ENCODE measurements around the gene IWS1. TPM values are rescaled to one million over a fixed set of nuclear protein-coding genes. Genes with fewer than 3 reads are reported as not detected.
"Not testable (repeated sequence)": the region's sequence is repeated elsewhere in the genome, so short reads cannot be mapped to it uniquely, and the experiment has no call there.

IWS1 gene
- total RNA-seq, 2 experiments from 2014 or later = 52.5 to 58.7 TPM

- no peak for DNase-seq
- Mint-ChIP-seq H3K36me3 (peaks cover 12% of the 10 kb centered on the region), H3K4me1 (peaks cover 4% of the 10 kb centered on the region), H3K27me3 (no peaks in the 10 kb centered on the region), H3K9me3 (no peaks in the 10 kb centered on the region), H3K27ac (no peak overlapping the region), H3K4me3 (no peak overlapping the region)
Measured at GRCh38 chr2:127469974-127470373, 56.3 kb downstream of the IWS1 start.

- no peak overlapping the region for H3K27ac Mint-ChIP-seq
- no peaks in the 10 kb centered on the region for H3K27me3 Mint-ChIP-seq
- no peak for DNase-seq
- no peak overlapping the region for H3K4me3 Mint-ChIP-seq
- peaks cover 11% of the 10 kb centered on the region for H3K4me1 Mint-ChIP-seq
- H3K36me3 Mint-ChIP-seq = peaks cover 9% of the 10 kb centered on the region
- H3K9me3 Mint-ChIP-seq = no peaks in the 10 kb centered on the region
Measured at GRCh38 chr2:127469051-127469450, 57.2 kb downstream of the IWS1 start.

GRCh38 chr2:127465258-127465657 lies 61.0 kb downstream of the IWS1 start:
- Mint-ChIP-seq H3K27me3 (no peaks in the 10 kb centered on the region), H3K4me3 (no peak overlapping the region), H3K9me3 (no peaks in the 10 kb centered on the region), H3K4me1 (peaks cover 13% of the 10 kb centered on the region), H3K36me3 (peaks cover 10% of the 10 kb centered on the region), H3K27ac (peak overlapping the region; percentile 23)
- no peak for DNase-seq

GRCh38 chr2:127464470-127465257 lies 61.6 kb downstream of the IWS1 start:
- Mint-ChIP-seq H3K27me3 (no peaks in the 10 kb centered on the region), H3K36me3 (peaks cover 10% of the 10 kb centered on the region), H3K4me3 (no peak overlapping the region), H3K27ac (peak overlapping the region; percentile 35), H3K9me3 (no peaks in the 10 kb centered on the region), H3K4me1 (peaks cover 13% of the 10 kb centered on the region)
- DNase-seq = no peak

GRCh38 chr2:127463155-127463991 lies 62.9 kb downstream of the IWS1 start:
- no peaks in the 10 kb centered on the region for H3K27me3 Mint-ChIP-seq
- H3K27ac Mint-ChIP-seq = no peak overlapping the region
- no peak for DNase-seq
- H3K4me3 Mint-ChIP-seq = no peak overlapping the region
- H3K4me1 Mint-ChIP-seq = peaks cover 13% of the 10 kb centered on the region
- H3K36me3 Mint-ChIP-seq = peaks cover 6% of the 10 kb centered on the region
- no peaks in the 10 kb centered on the region for H3K9me3 Mint-ChIP-seq

GRCh38 chr2:127462461-127462860 lies 63.8 kb downstream of the IWS1 start:
- peaks cover 2% of the 10 kb centered on the region for H3K36me3 Mint-ChIP-seq
- DNase-seq = no peak
- no peaks in the 10 kb centered on the region for H3K9me3 Mint-ChIP-seq
- no peak overlapping the region for H3K27ac Mint-ChIP-seq
- H3K27me3 Mint-ChIP-seq = no peaks in the 10 kb centered on the region
- H3K4me1 Mint-ChIP-seq = peaks cover 13% of the 10 kb centered on the region
- H3K4me3 Mint-ChIP-seq = no peak overlapping the region

- H3K4me3 Mint-ChIP-seq = no peak overlapping the region
- peaks cover 4% of the 10 kb centered on the region for H3K36me3 Mint-ChIP-seq
- no peaks in the 10 kb centered on the region for H3K4me1 Mint-ChIP-seq
- H3K27me3 Mint-ChIP-seq = no peaks in the 10 kb centered on the region
- no peaks in the 10 kb centered on the region for H3K9me3 Mint-ChIP-seq
- H3K27ac Mint-ChIP-seq = no peak overlapping the region
- no peak for DNase-seq
Measured at GRCh38 chr2:127456960-127457359, 69.3 kb downstream of the IWS1 start.

GRCh38 chr2:127455566-127456493 lies 70.5 kb downstream of the IWS1 start:
- Mint-ChIP-seq H3K27ac (no peak overlapping the region), H3K4me1 (no peaks in the 10 kb centered on the region), H3K27me3 (no peaks in the 10 kb centered on the region), H3K9me3 (no peaks in the 10 kb centered on the region), H3K36me3 (peaks cover 4% of the 10 kb centered on the region), H3K4me3 (no peak overlapping the region)
- no peak for DNase-seq

GRCh38 chr2:127454595-127455565 lies 71.4 kb downstream of the IWS1 start:
- Mint-ChIP-seq H3K27ac (no peak overlapping the region), H3K9me3 (no peaks in the 10 kb centered on the region)

GRCh38 chr2:127453392-127454171 lies 72.7 kb downstream of the IWS1 start:
- H3K4me3 Mint-ChIP-seq = no peak overlapping the region
- H3K36me3 Mint-ChIP-seq = peaks cover 4% of the 10 kb centered on the region
- no peaks in the 10 kb centered on the region for H3K9me3 Mint-ChIP-seq
- no peak overlapping the region for H3K27ac Mint-ChIP-seq
- H3K4me1 Mint-ChIP-seq = no peaks in the 10 kb centered on the region
- H3K27me3 Mint-ChIP-seq = no peaks in the 10 kb centered on the region
- DNase-seq = no peak

More at GRCh38 chr2:127454595-127455565, 71.4 kb downstream of the IWS1 start:
- Mint-ChIP-seq H3K4me3 (no peak overlapping the region), H3K36me3 (peaks cover 4% of the 10 kb centered on the region), H3K27me3 (no peaks in the 10 kb centered on the region), H3K4me1 (no peaks in the 10 kb centered on the region)
- DNase-seq = no peak

GRCh38 chr2:127453013-127453391 lies 73.3 kb downstream of the IWS1 start:
- Mint-ChIP-seq H3K36me3 (peaks cover 4% of the 10 kb centered on the region), H3K4me1 (no peaks in the 10 kb centered on the region), H3K27me3 (no peaks in the 10 kb centered on the region), H3K27ac (no peak overlapping the region), H3K4me3 (no peak overlapping the region), H3K9me3 (no peaks in the 10 kb centered on the region)
- no peak for DNase-seq

GRCh38 chr2:127452423-127452822 lies 73.9 kb downstream of the IWS1 start:
- not testable (repeated sequence) for H3K9me3 Mint-ChIP-seq, H3K4me3 Mint-ChIP-seq, H3K36me3 Mint-ChIP-seq, H3K27me3 Mint-ChIP-seq, H3K4me1 Mint-ChIP-seq, H3K27ac Mint-ChIP-seq, DNase-seq

GRCh38 chr2:127451981-127452380 lies 74.3 kb downstream of the IWS1 start:
- H3K4me3 Mint-ChIP-seq = no peak overlapping the region
- no peaks in the 10 kb centered on the region for H3K4me1 Mint-ChIP-seq
- no peaks in the 10 kb centered on the region for H3K9me3 Mint-ChIP-seq
- H3K36me3 Mint-ChIP-seq = peaks cover 4% of the 10 kb centered on the region
- no peak for DNase-seq
- H3K27me3 Mint-ChIP-seq = no peaks in the 10 kb centered on the region
- no peak overlapping the region for H3K27ac Mint-ChIP-seq

Measured in activated naive CD8-positive, alpha-beta T cell treated with anti-CD3 and anti-CD28 coated beads for 36 hours (primary cell).